ENCODE results near the gene CARD11.

- TF ChIP-seq CTCF (IDR thresholded peaks at IDR 0.05) (no peak), POLR2AphosphoS5 (IDR thresholded peaks at IDR 0.05; ENCODE audit: low read depth, low read length) (no peak), REST (IDR thresholded peaks at IDR 0.05; ENCODE audit: insufficient read depth in 1 of 2, low read depth in 2 of 2, low read length in 1 of 2) (no peak), SIN3A (IDR thresholded peaks at IDR 0.05; ENCODE audit: borderline replicate concordance, insufficient read depth, low read depth, low read length) (no peak)
These were observed 31.8 kb upstream of the CARD11 start for GRCh38 chr7:3075441-3075840.
